Suprapubic skin (tissue), 3 donors: ENCODE data around the gene MXD4.

Source experiments
- POLR2A ChIP-seq, 2 donors: fragments of 450-650 bp; IDR thresholded peaks; one replicate each; pipeline ENCODE4 v1.6.1; 2017; ENCODE audit warnings: antibody characterized with exemption in 2 of 2, mild to moderate bottlenecking in 2 of 2, moderate library complexity in 2 of 2
- TF ChIP-seq, protein P1 (sequence below), 2 donors: fragments of 200-600 bp in 1 of 2; fragments of 450-650 bp in 1 of 2; sonication (generic) in 1 of 2; IDR thresholded peaks; one replicate each; pipeline ENCODE4 v1.5.1; 2016 to 2019; ENCODE audit warnings: antibody characterized with exemption in 2 of 2, mild to moderate bottlenecking in 1 of 2, moderate library complexity in 1 of 2

DNA sequence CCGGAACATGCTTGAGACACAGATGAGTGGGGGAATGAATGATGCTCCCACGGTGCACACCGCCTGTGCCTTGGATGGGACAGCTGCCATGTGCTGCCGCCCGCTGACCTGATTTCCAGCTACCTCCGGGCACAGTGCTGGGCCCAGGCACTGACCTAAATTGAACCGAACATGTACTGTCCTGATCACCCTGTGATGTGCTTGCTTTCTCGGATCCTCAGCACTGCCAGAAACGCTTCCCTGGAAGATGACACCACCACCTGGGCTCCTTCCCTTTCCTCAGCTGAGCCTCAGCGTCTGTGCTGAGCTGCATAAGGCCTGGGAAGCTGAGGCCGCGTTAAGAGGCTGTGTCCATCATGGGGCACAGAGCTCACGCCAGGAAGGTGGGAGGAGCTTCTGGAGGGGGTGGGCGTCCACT is 39.3 kb upstream of the MXD4 start:
- TF ChIP-seq, protein P1, sequence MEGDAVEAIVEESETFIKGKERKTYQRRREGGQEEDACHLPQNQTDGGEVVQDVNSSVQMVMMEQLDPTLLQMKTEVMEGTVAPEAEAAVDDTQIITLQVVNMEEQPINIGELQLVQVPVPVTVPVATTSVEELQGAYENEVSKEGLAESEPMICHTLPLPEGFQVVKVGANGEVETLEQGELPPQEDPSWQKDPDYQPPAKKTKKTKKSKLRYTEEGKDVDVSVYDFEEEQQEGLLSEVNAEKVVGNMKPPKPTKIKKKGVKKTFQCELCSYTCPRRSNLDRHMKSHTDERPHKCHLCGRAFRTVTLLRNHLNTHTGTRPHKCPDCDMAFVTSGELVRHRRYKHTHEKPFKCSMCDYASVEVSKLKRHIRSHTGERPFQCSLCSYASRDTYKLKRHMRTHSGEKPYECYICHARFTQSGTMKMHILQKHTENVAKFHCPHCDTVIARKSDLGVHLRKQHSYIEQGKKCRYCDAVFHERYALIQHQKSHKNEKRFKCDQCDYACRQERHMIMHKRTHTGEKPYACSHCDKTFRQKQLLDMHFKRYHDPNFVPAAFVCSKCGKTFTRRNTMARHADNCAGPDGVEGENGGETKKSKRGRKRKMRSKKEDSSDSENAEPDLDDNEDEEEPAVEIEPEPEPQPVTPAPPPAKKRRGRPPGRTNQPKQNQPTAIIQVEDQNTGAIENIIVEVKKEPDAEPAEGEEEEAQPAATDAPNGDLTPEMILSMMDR (IDR thresholded peaks at IDR 0.05), result no peak
- TF ChIP-seq POLR2A (IDR thresholded peaks at IDR 0.05), result no peak
